AG20443 (cell line): ENCODE results near the gene HELQ.
"Not testable (repeated sequence)": the region's sequence is repeated elsewhere in the genome, so short reads cannot be mapped to it uniquely, and the experiment has no call there.

Experiments used
- DNase-seq: peaks from one replicate; pipeline ENCODE4 v3.0.0; 2012; ENCODE audit warnings: low spot score, mixed read lengths

HELQ gene, protein sequence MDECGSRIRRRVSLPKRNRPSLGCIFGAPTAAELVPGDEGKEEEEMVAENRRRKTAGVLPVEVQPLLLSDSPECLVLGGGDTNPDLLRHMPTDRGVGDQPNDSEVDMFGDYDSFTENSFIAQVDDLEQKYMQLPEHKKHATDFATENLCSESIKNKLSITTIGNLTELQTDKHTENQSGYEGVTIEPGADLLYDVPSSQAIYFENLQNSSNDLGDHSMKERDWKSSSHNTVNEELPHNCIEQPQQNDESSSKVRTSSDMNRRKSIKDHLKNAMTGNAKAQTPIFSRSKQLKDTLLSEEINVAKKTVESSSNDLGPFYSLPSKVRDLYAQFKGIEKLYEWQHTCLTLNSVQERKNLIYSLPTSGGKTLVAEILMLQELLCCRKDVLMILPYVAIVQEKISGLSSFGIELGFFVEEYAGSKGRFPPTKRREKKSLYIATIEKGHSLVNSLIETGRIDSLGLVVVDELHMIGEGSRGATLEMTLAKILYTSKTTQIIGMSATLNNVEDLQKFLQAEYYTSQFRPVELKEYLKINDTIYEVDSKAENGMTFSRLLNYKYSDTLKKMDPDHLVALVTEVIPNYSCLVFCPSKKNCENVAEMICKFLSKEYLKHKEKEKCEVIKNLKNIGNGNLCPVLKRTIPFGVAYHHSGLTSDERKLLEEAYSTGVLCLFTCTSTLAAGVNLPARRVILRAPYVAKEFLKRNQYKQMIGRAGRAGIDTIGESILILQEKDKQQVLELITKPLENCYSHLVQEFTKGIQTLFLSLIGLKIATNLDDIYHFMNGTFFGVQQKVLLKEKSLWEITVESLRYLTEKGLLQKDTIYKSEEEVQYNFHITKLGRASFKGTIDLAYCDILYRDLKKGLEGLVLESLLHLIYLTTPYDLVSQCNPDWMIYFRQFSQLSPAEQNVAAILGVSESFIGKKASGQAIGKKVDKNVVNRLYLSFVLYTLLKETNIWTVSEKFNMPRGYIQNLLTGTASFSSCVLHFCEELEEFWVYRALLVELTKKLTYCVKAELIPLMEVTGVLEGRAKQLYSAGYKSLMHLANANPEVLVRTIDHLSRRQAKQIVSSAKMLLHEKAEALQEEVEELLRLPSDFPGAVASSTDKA

DNA sequence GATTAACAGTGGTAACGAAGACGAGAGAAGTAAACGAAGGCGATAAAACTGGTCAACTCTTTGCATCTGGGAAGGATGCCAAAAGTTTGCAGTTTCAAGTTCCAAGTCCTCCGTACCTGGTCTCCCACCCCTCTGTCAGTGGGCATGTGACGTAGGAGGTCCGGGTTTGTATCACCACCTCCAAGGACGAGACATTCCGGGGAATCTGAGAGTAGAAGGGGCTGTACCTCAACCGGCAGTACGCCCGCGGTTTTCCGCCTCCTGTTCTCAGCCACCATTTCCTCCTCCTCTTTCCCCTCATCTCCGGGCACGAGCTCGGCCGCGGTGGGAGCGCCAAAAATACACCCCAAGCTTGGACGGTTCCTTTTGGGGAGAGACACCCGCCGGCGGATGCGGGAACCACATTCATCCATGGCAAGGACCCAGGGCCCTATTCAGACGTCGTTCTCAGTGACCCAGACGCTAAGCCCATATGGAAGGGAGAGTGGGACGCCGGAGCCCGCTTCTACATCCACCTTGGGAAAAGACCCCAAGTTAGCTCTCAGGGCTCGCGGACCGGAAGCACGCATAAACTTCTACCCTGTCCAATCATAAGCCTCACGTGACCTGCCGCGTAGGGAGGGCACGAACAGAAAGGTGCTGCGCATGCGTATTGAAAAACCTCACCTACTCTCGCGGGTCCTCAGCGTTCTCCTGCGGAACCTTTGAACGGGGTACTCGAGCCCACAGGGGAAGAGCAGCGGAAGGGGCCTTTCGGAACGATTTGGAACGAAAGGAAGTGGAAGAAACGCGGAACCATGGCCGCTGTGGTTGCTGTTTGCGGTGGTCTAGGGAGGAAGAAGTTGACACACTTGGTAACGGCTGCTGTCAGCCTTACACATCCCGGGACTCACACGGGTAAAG lies at the start of gene HELQ, which contains the start of gene MRPS18C:
TSS of gene HELQ (minus strand) at position 543 of the 903 bp plus-strand sequence. CDS start at position 413, 130 bp downstream.
TSS of gene MRPS18C (plus strand) at position 778 of the 903 bp plus-strand sequence. CDS start at position 798, 20 bp downstream.
- peak; percentile 99 for DNase-seq

DNA sequence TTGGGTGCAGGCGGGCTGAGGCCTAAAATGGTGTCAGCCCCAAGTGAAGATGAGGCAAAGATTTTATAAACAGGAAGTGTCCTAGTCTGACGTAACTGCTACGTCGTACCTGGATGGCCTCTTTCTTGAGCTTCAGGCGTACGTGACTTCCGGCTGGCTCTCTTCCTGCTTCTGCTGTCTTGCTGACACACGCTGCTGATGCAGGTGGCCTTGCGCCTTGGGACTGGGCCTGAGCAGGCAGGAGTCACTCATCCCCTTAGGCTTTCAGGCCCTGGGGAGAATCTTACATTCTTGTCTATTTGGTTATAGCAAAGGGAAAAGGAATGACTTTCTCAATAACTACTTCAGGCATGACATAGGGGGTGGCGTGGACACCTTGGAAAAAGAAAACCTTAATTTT lies 49.4 kb upstream of the HELQ start:
- no peak for DNase-seq

DNA sequence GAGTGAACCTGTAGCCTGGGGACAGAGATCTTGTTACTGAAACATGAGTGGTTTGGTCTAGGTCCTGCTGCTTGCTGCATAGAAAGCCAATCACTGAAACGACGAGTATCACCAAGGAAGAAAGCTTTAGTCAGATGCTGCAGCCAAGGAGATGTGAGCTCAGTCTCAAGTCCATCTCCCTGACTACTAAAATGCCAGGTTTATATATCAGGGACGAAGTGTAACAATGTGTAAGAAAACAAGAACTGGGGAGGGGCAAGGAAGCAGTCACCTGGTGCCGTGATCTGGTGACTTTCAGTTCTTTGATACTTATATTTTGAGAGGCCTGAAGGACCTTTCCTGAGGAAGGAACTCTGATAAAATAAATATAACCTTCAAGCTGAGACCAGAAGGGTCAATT lies 48.9 kb upstream of the HELQ start:
- DNase-seq = no peak

DNA sequence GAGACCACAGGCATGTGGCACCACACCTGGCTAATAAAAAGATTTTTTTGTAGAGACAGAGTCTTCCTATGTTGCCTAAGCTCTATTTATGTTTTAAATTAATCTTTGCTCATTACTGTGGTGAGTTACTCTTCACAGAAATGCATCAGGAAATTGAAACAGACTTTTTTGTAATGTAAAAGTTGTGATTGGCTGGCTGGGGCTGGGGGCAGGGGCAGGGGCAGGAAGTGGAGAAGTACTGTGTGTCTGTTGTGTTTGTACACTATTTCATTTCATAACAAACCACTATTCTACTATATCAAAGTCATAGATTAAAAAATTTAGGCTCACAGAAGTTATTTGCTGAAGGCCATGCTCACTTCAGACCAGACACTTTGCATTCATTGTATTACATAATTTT lies 48.4 kb upstream of the HELQ start:
- DNase-seq = no peak

DNA sequence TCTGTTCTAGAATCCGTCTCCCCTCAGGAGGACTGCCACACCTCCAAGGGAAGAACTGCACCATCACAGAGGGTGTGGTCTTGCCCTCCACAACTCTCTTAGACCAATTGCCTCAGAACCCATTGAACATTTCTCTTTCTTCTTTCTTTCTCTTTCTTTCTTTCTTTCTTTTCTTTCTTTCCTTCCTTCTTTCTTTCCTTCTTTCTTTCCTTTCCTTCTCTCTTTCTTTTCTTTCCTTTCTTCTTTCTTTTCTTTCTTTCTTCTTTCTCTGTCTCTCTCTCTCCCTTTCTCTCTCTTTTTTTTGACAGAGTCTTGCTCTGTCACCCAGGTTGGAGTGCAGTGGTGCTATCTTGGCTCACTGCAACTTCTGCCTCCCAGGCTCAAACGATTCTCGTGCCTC lies 46.0 kb upstream of the HELQ start:
- not testable (repeated sequence) for DNase-seq

DNA sequence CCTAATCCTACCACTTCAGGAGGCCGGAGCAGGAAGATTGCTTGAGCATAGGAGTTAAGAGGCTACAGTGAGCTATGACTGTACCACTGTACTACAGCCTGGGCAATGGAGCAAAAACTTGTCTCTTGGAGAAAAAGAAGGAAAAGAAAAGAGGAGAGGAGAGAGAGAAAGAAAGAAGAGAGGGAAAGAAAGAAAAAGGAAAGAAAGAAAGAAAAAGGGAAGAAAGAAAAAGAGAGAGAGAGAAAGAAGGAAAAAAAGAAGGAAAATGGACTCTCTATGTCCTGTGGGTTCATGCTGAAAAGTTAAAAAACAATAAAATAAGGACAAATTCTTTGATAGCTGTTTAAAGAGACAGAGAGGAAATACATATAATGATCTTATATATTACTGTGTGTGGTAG lies 42.6 kb upstream of the HELQ start:
- DNase-seq = no peak

DNA sequence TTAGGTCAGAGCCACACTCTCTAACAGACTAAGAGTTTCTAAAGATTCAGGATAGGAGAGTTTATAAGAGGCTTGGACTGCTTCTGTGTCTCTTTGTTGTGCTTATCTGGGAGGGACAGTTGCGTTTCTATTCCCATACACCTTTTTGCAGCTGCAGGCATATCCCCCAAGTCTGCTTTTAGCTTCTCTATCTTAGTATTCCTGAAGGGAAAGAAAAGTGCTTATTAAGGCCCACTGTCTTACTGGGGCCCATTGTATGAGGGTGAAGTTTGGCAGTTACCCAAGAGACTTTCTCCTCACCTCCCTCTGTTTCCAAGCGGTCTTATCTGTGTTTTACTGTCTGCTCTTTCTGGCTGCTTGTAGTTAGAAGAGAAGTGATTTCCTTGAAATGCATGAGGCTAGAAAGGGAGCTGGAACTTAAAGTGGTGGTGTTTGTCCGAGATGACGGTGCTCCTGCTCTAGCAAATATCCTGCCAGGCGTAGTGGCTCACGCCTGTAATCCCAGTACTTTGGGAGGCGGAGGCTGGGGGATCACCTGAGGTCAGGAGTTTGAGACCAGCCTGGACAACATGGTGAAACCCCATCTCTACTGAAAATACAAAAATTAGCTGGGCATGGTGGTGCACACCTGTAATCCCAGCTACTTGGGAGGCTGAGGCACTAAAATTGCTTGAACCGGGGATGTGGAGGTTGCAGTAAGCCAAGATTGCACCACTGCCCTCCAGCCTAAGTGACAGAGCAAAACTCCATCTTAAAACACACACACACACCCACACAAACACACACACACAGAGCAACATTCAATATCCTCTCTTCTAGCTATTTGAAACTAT lies 40.7 kb upstream of the HELQ start:
- DNase-seq = not testable (repeated sequence)

DNA sequence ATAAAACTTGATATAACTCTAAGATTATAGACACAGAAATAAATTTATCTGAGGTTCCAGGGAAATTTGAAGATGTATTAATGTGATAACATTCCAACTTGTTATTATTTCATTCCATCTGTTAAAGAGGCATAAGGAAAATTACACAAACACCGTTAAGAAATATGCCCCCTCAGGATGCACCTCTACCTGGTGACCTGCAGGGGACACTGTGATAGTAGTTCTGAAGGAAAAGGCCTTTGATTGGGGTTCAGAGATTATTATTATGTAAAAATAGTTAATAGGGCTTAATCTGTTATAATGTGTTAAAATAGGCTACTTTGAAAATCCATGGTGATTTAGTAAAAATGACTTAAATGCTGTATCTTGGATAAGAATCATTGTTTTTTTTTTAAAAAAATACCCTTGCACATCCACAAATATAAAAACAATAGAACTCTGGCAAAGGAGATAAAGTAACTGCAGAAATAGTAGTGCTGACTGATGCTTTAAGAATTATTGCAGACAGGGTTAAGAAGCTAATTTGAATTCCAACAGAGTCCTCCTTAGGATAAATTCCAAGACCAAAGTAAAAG lies 35.3 kb upstream of the HELQ start:
- peak; percentile 55 for DNase-seq

DNA sequence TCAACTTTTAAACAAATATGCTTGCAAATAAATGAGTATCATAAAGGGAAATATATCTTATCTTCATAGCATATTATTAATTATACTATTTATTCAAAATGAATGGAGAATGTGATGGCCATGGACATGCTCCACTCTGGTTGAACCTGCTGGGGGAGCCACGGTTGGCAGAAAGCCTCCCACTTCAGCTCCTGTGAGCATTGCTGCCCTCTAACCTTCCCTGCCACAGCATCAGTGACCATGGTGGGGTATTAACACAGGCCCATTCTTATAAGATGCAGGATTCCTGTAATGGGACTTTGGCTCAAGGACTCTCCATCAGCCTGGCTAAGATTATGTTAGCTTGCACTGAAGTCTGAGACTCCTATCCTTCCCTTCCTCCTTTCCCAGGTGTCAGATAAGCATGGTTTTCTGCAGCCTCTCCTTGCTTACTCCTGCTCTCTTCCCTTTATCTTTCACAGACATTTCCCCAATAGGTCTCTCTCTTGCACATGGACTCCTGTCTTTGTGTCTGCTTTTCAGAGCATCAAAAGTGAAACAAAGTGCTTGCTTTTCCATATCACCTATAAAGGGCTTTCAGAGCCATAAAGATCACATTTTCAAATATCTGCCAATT lies 34.2 kb upstream of the HELQ start:
- no peak for DNase-seq

DNA sequence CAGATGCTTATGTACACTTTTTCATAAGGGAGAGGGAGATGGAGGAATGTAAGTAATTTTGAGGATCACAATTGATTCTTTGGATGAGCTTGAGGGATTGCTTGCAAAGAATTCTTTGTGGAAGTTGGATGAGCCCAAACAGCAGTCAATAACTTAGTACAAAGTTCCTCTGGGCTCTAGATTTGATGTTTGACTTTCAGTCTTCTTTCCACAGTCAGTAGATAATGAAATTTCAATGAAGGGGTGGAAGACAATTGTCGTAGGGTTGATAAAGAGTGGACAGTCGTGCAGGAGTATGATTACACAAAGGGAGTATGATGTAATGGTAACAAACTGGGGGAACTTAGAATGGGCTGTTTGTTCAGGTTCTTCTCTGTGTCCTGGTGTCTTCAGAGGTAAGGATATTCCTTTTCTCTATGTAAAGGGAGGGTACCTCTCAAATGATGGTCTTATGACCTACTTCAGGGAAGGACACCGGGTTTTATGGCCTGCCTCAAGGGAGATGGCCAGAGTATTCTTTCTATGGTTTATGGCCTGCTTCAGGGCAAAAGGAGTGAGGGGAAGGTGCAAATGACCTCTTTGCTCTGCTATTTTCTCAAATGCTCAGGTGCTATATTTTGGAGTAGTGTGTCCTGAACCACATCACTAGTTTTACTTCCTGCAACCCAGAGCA lies 31.0 kb upstream of the HELQ start:
- DNase-seq = no peak

DNA sequence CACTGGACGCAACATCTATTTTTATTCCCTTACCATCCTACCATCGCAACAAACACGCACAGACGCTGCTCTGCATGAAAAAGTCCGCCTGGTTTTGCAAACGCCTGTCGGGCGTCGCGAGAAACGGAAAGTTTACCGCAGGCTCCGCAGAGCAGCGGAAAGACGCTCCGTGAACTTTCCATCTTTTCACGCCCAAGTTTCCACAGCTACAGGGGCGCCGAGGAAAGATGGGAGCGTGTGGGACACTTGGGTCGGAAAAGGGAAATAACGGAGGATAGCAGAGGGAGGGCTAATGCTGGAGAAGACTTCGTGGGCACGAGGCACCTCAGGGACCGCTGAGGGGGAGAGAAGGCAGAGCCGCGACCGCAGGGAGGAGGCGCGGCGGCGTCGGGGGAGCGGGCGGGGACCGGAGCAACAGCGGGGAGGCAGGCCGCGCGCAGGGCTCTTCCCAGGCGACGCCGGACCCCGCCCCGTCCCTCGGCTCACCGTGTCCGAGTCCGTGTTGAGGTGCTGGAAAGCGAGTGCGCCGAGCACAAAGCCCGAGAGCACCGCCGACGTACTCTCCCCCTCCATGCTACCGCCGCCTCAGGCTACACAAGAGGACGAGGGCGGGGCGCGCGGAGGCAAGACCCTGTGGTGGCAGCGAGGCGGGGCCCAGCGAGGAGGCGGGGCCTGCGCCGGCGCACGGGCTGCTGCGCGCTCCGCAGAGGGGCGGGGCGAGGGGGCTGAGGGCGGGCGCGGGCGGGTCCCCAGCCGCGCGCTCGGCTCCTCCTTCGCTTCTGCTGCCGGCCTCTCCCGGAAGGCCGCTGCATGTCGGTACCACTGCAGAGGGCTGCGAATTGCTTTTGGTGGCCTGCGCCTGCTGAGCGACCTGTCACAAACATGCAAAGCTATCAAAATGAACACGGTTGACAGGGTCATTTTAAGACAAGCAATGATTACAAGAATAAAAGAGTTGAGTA lies 29.2 kb upstream of the HELQ start, which contains the start of gene ABRAXAS1:
TSS of gene ABRAXAS1 (minus strand) at position 601 of the 962 bp plus-strand sequence. CDS start at position 573, 28 bp downstream.
- peak; percentile 100 for DNase-seq

DNA sequence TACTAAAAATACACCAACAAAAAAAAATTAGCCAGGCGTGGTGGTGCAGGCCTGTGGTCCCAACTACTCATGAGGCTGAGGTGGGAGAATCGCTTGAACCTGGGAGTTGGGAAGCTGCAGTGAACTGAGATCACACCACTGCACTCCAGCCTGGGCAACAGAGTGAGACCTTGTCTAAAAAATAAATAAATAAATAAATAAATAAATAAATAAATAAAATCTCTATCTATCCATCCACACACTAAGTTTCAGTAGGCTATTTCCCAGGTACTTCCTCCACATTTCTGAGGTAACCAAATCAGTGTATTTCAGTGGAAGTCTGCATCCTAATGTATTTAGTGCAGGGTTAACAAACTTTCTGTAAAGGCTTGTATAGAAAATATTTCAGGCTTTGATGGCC lies 18.3 kb upstream of the HELQ start:
- no peak for DNase-seq

DNA sequence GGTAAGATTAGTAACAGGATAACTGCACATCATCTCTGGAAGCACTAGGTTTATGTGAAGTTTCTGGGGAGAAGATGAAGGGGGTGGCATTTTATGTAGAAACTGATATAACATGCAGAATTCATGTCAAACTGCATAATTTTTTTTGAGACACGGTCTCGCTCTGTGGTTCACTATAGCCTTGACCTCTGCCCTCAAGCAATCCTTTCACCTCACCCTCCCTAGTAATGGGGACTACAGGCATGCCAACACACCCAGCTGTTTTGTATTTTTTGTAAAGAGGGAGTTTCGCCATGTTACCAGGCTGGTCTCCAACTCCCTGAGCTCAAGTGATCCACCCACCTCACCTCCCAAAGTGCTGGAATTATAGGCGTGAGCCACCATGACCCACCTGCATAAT lies 17.8 kb upstream of the HELQ start:
- DNase-seq = no peak

DNA sequence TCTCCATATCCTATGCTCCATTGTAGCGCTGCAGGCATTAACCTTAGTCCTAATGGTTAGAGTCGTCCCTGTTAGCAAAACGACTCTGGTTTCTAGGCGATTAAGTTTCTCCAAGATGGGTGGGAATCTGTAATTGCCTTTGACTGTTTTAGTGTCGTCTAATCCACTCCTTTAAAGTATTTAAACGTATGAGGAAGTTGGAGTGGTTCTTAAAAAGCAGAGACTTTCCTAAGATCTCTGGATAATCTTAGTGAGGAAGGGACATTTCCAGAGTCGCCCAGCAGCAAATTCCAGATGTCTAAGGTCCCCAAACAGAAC lies 520 bp upstream of the HELQ start:
- no peak for DNase-seq

DNA sequence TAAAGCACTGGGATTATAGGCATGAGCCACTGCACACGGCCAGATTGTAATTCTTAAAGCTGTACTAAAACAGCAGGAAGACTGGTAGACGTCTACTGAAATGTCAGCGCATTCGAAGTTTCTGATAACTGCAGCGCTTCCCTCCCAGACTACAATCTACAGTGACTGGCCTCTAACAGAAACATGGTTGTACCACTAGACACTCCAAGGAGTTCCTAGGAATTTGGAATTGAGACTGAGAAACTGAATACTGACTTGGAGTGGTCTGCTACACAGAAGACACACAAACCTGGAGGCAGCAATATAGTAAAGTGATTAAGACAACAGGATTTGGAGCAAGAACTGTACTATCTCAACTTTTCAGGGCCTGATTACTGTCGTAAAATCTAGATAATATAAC lies 937 bp downstream of the HELQ start:
- peak; percentile 15 for DNase-seq

DNA sequence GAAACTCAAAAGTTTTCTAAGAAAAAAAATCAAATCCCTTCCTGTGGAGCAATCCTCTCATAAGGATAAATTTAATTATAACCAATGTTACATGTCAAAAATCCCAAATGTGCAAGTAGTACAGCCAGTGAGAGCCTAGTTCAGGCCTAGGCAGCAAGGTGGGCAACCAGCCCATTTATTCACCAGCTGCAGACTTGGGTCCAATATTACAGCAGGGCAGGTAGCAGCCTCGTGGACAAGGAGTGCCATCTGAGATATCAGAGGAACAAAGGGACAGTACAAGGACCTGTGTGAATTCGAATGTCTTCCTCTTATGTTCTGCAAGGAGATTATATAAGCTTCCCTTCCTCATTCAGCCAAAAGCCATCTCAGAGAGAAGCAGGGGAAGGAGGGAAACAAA lies 6.6 kb downstream of the HELQ start:
- no peak for DNase-seq

DNA sequence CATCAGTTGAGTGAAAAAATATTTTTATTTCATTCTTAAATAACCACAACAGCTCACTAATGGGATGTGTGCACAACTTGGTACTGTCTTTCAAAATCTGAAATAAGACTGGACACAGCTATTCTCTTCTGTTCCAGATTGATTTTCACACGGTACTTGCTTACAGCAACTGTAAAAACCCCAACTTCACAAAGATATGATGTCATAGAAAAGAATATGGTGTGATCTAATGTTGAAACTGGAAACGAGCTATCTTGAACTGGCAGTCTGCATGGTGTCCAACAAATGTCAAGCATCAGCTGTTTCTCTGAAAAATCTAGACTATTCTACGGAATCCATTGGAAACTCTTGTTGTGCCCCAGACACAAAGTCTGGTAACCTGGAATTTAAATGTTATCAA lies 14.7 kb downstream of the HELQ start:
- no peak for DNase-seq
